Measurements from ENCODE around the gene RUFY4. TPM values are rescaled to one million over a fixed set of nuclear protein-coding genes. Genes with fewer than 3 reads are reported as not detected.
"Not testable (repeated sequence)": the region's sequence is repeated elsewhere in the genome, so short reads cannot be mapped to it uniquely, and the experiment has no call there.

The RUFY4 gene
- total RNA-seq, 6 donors from 2014 or later: 0.15 to 0.51 (median 0.21) TPM; not detected in 2

DNA sequence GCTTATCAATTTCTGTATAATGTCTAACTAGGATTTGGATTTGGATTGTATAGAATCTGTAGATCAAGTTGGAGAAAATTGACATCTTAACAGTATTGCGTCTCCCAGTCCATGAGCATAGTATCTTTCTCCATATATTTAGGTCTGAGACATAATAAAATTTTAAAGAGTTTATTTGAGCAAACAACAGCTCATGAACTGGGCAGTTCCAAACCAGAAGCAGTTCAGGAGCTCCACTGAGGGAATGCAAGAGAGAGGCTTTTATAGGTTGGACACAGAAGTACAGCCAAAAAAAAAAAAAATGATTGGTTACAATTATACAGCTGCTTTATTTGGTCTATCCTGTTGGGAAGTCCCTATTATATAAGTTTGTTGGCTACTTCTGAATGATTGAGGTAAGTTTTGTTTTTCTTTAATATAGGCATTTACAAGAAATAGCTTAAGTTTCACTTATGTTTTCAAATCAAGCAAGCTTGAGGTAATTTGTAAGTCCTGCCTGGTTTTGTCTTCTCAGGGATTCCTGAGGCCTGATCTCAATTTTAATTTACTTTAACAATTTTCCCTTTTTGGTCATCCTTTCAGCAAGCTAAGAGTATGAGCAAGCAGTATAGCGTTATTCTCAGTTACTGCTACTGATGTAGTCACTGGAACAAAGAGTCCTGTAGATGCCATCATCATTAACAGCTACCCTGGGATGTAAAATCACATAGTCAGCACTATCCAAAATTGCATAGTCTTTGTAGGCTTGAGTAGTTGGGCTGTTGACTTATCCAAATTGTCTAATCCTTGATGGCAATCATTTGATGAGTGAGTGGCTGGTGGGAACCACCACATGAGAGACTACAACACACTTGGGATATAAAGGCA, 27.5 kb upstream of the RUFY4 start:
- no peaks in the 10 kb centered on the region for H3K27me3 ChIP-seq
- DNase-seq (no peak), ATAC-seq (ENCODE audit: low FRiP score in 2 of 2) (no peak)
- H3K36me3 ChIP-seq: no peaks in the 10 kb centered on the region
- H3K4me1 ChIP-seq: peaks cover 0 to 3% (median 0%) of the 10 kb centered on the region in 4 donors
- no peak overlapping the region for H3K27ac ChIP-seq
- 88 to 91% methylated on average over 2 of the region's 2 CpGs for WGBS, 2 donors
- no peaks in the 10 kb centered on the region for H3K9me3 ChIP-seq
- H3K4me3 ChIP-seq: no peak overlapping the region
- no peak for TF ChIP-seq POLR2A (IDR thresholded peaks at IDR 0.05)
- TF ChIP-seq EP300 (IDR thresholded peaks at IDR 0.05): no peak
- TF ChIP-seq, protein P1, sequence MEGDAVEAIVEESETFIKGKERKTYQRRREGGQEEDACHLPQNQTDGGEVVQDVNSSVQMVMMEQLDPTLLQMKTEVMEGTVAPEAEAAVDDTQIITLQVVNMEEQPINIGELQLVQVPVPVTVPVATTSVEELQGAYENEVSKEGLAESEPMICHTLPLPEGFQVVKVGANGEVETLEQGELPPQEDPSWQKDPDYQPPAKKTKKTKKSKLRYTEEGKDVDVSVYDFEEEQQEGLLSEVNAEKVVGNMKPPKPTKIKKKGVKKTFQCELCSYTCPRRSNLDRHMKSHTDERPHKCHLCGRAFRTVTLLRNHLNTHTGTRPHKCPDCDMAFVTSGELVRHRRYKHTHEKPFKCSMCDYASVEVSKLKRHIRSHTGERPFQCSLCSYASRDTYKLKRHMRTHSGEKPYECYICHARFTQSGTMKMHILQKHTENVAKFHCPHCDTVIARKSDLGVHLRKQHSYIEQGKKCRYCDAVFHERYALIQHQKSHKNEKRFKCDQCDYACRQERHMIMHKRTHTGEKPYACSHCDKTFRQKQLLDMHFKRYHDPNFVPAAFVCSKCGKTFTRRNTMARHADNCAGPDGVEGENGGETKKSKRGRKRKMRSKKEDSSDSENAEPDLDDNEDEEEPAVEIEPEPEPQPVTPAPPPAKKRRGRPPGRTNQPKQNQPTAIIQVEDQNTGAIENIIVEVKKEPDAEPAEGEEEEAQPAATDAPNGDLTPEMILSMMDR (IDR thresholded peaks at IDR 0.05): no peak
- TF ChIP-seq POLR2AphosphoS5 (IDR thresholded peaks at IDR 0.05): no peak

DNA sequence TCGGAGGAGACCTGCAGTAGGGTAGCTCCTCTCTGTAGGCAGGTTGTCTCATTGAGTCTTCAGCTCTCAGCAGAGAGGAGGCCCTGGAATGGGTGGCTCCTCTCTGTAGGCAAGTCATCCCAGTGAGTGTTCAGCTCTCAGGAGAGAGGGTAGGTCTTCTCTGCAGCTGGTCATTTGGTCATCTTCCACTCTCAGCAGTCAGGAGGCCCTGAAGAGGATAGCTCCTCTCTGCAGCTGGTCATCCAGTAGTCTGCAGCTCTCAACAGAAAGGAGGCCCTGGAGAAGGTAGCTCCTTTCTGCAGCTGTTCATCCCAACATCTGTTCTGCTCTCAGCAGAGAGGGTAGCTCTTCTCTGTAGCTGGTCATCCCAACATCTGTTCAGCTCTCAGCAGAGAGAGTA, 26.0 kb upstream of the RUFY4 start:
- 89 to 100% methylated on average over 1 of the region's 1 CpG for WGBS, 2 donors
- DNase-seq: no peak
- H3K27me3 ChIP-seq: no peaks in the 10 kb centered on the region
- TF ChIP-seq POLR2A (IDR thresholded peaks at IDR 0.05) (no peak), POLR2AphosphoS5 (IDR thresholded peaks at IDR 0.05) (no peak)
- H3K4me3 ChIP-seq: no peak overlapping the region
- no peak overlapping the region for H3K27ac ChIP-seq
- H3K4me1 ChIP-seq: peaks cover 0 to 3% (median 0%) of the 10 kb centered on the region in 4 donors
- no peak for ATAC-seq (ENCODE audit: low FRiP score in 2 of 2)
- no peaks in the 10 kb centered on the region for H3K9me3 ChIP-seq
- H3K36me3 ChIP-seq: no peaks in the 10 kb centered on the region

DNA sequence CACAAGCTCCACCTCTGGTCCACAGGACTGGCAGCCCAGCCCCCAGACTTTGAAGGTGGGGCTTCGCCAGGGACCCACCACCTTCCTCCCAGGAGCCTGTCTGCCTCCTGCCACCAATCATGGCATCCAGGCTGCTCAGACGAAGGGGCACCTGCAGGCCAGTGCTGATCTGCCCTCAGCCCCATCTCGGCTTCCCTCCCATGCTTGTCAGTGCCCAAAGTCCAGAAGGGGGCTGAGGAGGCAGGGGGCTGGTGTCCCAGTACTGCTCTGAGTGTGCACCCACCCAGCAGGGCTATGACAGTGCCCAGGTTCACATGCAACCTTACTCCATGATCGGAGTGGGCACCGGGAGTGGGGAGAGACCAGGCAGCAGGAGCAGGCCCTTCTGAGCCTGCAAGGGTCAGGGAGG, 25.3 kb upstream of the RUFY4 start:
- peak in 1 of 2 donors; percentile 43 for ATAC-seq (ENCODE audit: low FRiP score in 2 of 2)
- TF ChIP-seq EP300 (IDR thresholded peaks at IDR 0.05): no peak
- TF ChIP-seq POLR2A (IDR thresholded peaks at IDR 0.05): no peak
- 94 to 100% methylated on average over 1 to 5 of the region's 5 CpGs for WGBS, 2 donors
- Histone ChIP-seq H3K4me3 (no peak overlapping the region), H3K27me3 (no peaks in the 10 kb centered on the region), H3K9me3 (no peaks in the 10 kb centered on the region), H3K36me3 (no peaks in the 10 kb centered on the region), H3K4me1 (peaks cover 0 to 3% (median 0%) of the 10 kb centered on the region in 4 donors), H3K27ac (no peak overlapping the region)
- DNase-seq: no peak

DNA sequence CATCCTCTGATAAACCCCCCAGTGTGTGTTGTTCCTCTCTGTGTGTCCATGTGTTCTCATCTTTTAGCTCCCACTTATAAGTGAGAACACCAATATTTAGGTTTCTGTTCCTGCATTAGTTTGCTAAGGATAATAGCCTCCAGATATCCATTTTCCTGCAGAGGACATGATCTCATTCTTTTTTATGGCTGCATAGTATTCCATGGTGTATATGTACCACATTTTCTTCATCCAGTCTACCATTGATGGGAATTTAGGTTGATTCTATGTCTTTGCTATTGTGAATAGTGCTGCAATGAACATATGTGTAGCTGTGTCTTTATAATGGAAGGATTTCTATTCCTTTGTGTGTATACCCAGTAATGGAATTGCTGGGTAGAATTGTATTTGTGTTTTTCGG, 24.5 kb upstream of the RUFY4 start:
- H3K4me1 ChIP-seq; H3K27me3 ChIP-seq; H3K9me3 ChIP-seq; ATAC-seq (ENCODE audit: low FRiP score in 2 of 2); H3K27ac ChIP-seq; DNase-seq; H3K4me3 ChIP-seq; H3K36me3 ChIP-seq: not testable (repeated sequence)
- WGBS, 2 donors: 91 to 100% methylated on average over 1 of the region's 1 CpG

DNA sequence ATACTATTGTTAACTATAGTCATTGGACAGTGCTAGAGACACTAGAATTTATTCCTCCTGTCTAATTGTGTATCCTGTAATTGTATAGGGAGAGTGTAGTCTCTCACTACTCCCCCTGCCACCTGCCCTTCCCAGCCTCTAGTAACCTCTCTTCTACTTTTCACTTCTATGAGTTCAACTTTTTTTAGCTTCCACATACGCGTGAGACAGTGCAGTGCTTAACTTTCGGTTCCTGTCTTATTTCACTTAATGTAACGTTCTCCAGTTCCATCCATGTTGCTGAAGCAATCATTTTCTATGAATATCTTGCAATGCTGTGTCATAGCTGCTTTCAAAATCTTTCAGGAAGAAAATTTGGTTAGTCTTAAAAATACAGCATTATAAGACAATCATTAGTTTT, 22.8 kb upstream of the RUFY4 start:
- H3K27me3 ChIP-seq: no peaks in the 10 kb centered on the region
- TF ChIP-seq, protein P1 (IDR thresholded peaks at IDR 0.05): no peak
- TF ChIP-seq EP300 (IDR thresholded peaks at IDR 0.05) (no peak), POLR2AphosphoS5 (IDR thresholded peaks at IDR 0.05) (no peak), POLR2A (IDR thresholded peaks at IDR 0.05) (no peak)
- DNase-seq (no peak), ATAC-seq (ENCODE audit: low FRiP score in 2 of 2) (peak in 1 of 2 donors; percentile 83)
- peak overlapping the region in 1 of 4 donors; percentile 47 for H3K27ac ChIP-seq
- 47 to 48% methylated on average over 4 of the region's 4 CpGs for WGBS, 2 donors
- H3K4me1 ChIP-seq: peaks cover 0 to 3% (median 0%) of the 10 kb centered on the region in 4 donors
- no peaks in the 10 kb centered on the region for H3K36me3 ChIP-seq
- H3K4me3 ChIP-seq: no peak overlapping the region
- H3K9me3 ChIP-seq: peaks cover 0 to 3% (median 0%) of the 10 kb centered on the region in 4 donors

DNA sequence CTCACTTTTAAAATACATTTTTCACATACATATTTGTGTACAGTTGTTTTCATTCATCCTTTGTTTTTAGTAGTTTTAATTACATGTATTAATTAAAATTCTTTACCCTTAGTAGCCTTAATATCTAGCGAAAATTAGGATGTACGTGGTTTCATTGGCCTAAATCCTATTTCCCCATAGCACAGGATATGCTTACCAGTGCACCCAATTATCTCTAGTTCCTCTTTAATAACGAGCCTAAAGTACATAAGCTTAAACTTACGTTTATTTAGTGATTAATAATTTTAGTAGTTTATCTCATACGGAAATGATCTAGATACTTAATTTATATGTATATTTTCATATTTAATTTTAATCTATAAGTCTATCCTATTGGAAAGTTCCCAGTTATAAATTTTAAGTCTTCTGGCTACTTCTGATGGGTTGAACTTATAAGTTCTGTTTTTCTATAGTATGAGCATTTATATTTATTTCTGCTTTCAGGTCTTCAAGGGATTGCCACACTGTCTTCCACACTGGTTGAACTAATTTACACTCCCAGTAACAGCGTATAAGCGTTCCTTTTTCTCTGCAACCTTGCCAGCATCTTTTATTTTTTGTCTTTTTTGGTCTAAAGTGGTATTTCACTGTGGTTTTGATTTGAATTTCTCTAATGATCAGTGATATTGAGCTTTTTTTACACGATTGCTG, 21.4 kb upstream of the RUFY4 start:
- Histone ChIP-seq H3K27ac (no peak overlapping the region), H3K36me3 (no peaks in the 10 kb centered on the region), H3K4me3 (no peak overlapping the region), H3K27me3 (no peaks in the 10 kb centered on the region), H3K4me1 (peaks cover 0 to 3% (median 0%) of the 10 kb centered on the region in 4 donors), H3K9me3 (peaks cover 0 to 3% (median 0%) of the 10 kb centered on the region in 4 donors)
- TF ChIP-seq EP300 (IDR thresholded peaks at IDR 0.05): no peak
- TF ChIP-seq, protein P1 (IDR thresholded peaks at IDR 0.05): no peak
- no peak for TF ChIP-seq POLR2AphosphoS5 (IDR thresholded peaks at IDR 0.05)
- TF ChIP-seq POLR2A (IDR thresholded peaks at IDR 0.05): no peak
- WGBS, 2 donors: 69 to 70% methylated on average over 8 of the region's 8 CpGs
- ATAC-seq (ENCODE audit: low FRiP score in 2 of 2): peak in 1 of 2 donors; percentile 72
- DNase-seq: no peak
